ENCODE results near the gene TYW3.

TYW3 gene

GRCh38 chr1:74791491-74791890 is 58.5 kb downstream of the TYW3 start:
- DNase-seq (ENCODE audit: low spot score): no peak

GRCh38 chr1:74799119-74799657 is 66.2 kb downstream of the TYW3 start:
- DNase-seq (ENCODE audit: low spot score): no peak

- DNase-seq (ENCODE audit: low spot score): no peak
Observed at GRCh38 chr1:74811436-74812179, 78.7 kb downstream of the TYW3 start.

GRCh38 chr1:74812180-74812541 is 79.2 kb downstream of the TYW3 start:
- DNase-seq (ENCODE audit: low spot score): no peak

Data from iPS-NIHi11 (cell line).